ENCODE results near the gene ZBTB39.
"Not testable (repeated sequence)": the region's sequence is repeated elsewhere in the genome, so short reads cannot be mapped to it uniquely, and the experiment has no call there.

GRCh38 chr12:56962247-56962646, 44.1 kb downstream of the ZBTB39 start:
- not testable (repeated sequence) for TF ChIP-seq POLR2A, CTCF (IDR thresholded peaks at IDR 0.05)
